Stimulated activated CD4-positive, alpha-beta T cell treated with anti-CD3 and anti-CD28 coated beads, Interleukin-2, amount 100 ng/mL, for 4 hours (primary cell): ENCODE results near the gene UQCC2.
A peak's percentile ranks its signal among the peaks of the same experiment; 100 is the strongest.

Experiments
- DNase-seq: peaks from one replicate; pipeline ENCODE4 v3.0.0-alpha.2; 2020; ENCODE audit warnings: low read depth

UQCC2 gene

GRCh38 chr6:33744001-33744848 is 32.7 kb upstream of the UQCC2 start:
- peak; percentile 67 for DNase-seq

GRCh38 chr6:33742837-33743236 is 31.3 kb upstream of the UQCC2 start:
- no peak for DNase-seq

GRCh38 chr6:33742092-33742491 is 30.6 kb upstream of the UQCC2 start:
- no peak for DNase-seq

GRCh38 chr6:33740794-33741193 is 29.3 kb upstream of the UQCC2 start:
- DNase-seq: no peak

- no peak for DNase-seq
Measured at GRCh38 chr6:33740204-33740608, 28.7 kb upstream of the UQCC2 start.

GRCh38 chr6:33739571-33739970 is 28.1 kb upstream of the UQCC2 start:
- DNase-seq: no peak

GRCh38 chr6:33738879-33739278 is 27.4 kb upstream of the UQCC2 start:
- DNase-seq: no peak

- DNase-seq: no peak
Measured at GRCh38 chr6:33738153-33738552, 26.7 kb upstream of the UQCC2 start.

- no peak for DNase-seq
Measured at GRCh38 chr6:33737267-33738026, 25.9 kb upstream of the UQCC2 start.

- no peak for DNase-seq
Measured at GRCh38 chr6:33735216-33735615, 23.7 kb upstream of the UQCC2 start.

GRCh38 chr6:33733709-33734007 is 22.2 kb upstream of the UQCC2 start:
- no peak for DNase-seq

- no peak for DNase-seq
Measured at GRCh38 chr6:33732817-33733708, 21.6 kb upstream of the UQCC2 start.

GRCh38 chr6:33732385-33732784 is 20.9 kb upstream of the UQCC2 start:
- DNase-seq: no peak

- no peak for DNase-seq
Measured at GRCh38 chr6:33731751-33732282, 20.3 kb upstream of the UQCC2 start.

- no peak for DNase-seq
Measured at GRCh38 chr6:33731035-33731434, 19.5 kb upstream of the UQCC2 start.

GRCh38 chr6:33730611-33731010 is 19.1 kb upstream of the UQCC2 start:
- DNase-seq: no peak

GRCh38 chr6:33729059-33729458 is 17.6 kb upstream of the UQCC2 start:
- DNase-seq: no peak

GRCh38 chr6:33728438-33728837 is 16.9 kb upstream of the UQCC2 start:
- no peak for DNase-seq

GRCh38 chr6:33727932-33728331 is 16.4 kb upstream of the UQCC2 start:
- no peak for DNase-seq

- no peak for DNase-seq
Measured at GRCh38 chr6:33727126-33727525, 15.6 kb upstream of the UQCC2 start.

GRCh38 chr6:33726696-33727095 is 15.2 kb upstream of the UQCC2 start:
- no peak for DNase-seq
